ENCODE data around the gene KLC1.

GRCh38 chr14:103628684-103629502, at the start of gene KLC1:
- TF ChIP-seq CTCF (IDR thresholded peaks at IDR 0.05): peak in 3 of 12 donors; percentile 7 to 17 (median 14)
- peak in 1 of 2 donors; percentile 85 for TF ChIP-seq POLR2A (IDR thresholded peaks at IDR 0.05)

Data from heart left ventricle (tissue), 13 donors.